NK-92 treated with Interleukin-12 subunit alpha and Interleukin-12 subunit beta, amount 100 ng/mL, for 24 hours (cell line): Measurements from ENCODE around the gene ITGB3BP.
"Not testable (repeated sequence)": the region's sequence is repeated elsewhere in the genome, so short reads cannot be mapped to it uniquely, and the experiment has no call there.

ENCODE experiments used
- DNase-seq: peaks from one replicate; lab custom pipeline; 2025; lab: John Stamatoyannopoulos, UW

ITGB3BP gene

DNA sequence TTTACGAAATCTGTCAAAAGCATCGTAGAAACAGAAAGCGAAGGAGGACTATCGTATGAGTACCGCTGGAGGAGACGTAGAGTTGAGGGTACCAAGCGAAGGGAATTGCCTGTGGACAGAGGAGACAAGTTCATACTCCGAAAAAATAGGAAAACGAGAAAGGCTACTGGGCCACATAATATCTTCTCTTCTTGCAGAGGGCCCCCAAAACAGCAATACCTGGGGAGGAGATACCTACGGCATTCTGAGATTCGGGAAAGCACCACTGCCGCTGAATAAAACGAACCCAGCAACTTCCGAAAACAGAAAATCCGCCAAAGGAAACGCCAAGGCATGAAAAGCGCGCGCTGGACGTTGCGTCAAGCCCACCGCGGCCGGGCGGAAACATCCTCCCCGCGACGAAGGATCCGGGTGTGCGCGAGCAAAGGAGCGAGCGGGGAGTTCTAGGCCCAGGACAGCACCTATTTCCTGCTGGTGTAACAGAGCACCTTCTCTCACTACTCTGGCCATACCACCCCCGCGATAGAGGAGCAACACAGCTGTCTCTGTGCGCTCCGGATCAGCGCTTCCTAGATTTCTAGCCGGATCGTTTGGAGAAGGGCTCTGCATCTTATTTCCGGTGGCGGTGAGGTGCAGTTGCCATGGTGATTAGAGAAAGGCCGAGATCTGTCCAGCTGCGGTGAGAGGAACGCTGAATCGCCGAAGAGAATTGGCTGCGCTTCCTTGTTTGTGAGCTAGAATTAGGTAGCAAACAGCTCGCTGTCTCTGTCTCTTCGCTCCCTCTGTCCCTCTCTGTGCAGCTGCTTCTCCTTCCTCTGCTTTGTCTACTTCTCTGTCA is at the start of gene ITGB3BP, which contains the start of gene EFCAB7:
TSS of gene ITGB3BP (minus strand) at position 335 of the 838 bp plus-strand sequence. CDS start at position 243, 92 bp downstream.
TSS of gene EFCAB7 (plus strand) at position 635 of the 838 bp plus-strand sequence. CDS start 2,048 bp downstream, outside the sequence.
- DNase-seq: peak; percentile 90

GRCh38 chr1:63572686-63573085 is 49.7 kb upstream of the ITGB3BP start:
- DNase-seq: not testable (repeated sequence)

GRCh38 chr1:63569640-63570316 is 46.8 kb upstream of the ITGB3BP start:
- DNase-seq: no peak

GRCh38 chr1:63569068-63569467 is 46.0 kb upstream of the ITGB3BP start:
- DNase-seq: no peak

DNA sequence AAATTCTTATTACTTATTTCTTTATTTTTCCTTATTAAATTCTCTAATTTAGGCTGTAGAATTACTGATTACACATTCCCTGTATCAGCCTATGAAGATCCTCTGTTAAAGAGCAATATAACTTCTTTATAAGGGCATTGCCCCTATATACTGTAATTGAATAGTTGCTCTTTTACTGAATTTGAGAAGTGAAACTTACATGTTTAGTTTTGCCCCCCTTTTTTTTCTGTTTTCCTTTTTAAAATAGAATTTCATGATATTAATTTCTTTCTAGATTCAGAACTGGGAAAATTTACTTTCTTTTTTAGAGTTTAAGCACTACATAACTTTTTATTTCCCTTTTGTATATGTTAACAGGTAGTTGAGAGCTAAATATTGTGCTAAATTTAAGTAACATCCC is 40.7 kb upstream of the ITGB3BP start:
- no peak for DNase-seq

GRCh38 chr1:63559357-63559756 is 36.3 kb upstream of the ITGB3BP start:
- no peak for DNase-seq

DNA sequence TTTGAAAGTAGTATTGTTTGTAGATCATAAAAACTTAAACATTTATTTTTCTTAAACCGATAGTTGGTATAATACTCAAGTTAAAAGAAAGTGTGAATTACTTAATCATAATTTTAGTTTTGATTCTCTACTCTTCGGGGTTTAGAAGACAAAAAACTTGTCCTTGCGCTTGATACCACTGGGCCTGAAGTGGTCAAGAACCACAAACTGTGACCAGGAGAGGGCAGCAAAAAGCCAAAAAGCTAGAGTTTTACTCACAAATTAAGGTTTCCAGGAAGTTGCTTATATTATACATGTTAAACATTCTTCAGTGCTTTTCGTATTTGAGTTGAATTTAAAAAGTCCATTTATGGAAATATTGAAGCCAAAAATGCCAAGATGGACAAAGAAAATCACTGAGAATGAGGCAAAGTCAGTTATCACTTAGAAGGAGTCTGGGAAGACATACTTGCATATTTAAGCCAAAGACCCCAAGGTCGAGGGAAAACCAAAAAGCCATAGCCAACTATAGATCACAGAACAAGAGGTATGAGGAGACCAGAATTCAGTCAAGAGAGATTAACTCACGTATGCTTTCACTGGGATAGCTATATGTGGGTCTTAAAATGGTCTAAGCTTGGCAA is 34.5 kb upstream of the ITGB3BP start:
- no peak for DNase-seq

DNA sequence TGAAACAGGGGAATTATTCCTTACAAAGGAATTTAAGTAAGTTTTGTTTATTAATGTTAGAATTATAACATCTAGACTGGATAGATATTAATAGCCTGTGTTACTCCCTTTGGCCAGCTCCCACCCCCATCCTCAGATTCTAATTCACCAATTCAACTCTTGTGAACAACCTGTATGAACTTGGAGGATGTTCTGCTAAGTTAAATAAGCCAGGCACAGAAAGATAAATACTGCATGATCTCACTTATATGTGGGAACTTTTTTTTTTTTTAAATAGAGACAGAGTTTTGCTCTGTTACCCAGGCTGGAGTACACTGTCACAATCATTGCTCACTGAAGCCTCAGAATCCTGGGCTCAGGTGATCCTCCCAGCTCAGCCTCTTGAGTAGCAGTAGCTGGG is 32.5 kb upstream of the ITGB3BP start:
- DNase-seq: no peak

- no peak for DNase-seq
Measured at GRCh38 chr1:63548877-63549276, 25.9 kb upstream of the ITGB3BP start.

DNA sequence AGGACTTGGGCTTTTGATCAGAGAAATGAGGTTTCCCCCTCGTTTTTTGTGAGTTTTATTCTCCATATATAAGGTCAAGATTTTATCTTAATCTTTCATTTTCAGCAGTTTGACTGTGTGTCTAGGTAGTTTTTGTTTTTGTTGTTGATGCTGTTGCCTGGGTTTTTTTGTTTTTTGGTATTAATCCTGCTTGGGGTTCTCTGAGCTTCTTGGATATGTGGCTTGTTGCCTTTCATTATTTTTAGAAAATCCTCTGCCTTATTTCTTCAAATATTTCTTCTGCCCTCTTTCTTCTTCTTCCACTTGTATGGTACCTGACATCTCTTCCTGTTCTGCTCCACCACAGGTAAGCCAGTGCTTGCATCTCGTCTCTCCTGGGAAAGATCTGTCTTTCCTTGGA is 25.3 kb upstream of the ITGB3BP start:
- DNase-seq: no peak

DNA sequence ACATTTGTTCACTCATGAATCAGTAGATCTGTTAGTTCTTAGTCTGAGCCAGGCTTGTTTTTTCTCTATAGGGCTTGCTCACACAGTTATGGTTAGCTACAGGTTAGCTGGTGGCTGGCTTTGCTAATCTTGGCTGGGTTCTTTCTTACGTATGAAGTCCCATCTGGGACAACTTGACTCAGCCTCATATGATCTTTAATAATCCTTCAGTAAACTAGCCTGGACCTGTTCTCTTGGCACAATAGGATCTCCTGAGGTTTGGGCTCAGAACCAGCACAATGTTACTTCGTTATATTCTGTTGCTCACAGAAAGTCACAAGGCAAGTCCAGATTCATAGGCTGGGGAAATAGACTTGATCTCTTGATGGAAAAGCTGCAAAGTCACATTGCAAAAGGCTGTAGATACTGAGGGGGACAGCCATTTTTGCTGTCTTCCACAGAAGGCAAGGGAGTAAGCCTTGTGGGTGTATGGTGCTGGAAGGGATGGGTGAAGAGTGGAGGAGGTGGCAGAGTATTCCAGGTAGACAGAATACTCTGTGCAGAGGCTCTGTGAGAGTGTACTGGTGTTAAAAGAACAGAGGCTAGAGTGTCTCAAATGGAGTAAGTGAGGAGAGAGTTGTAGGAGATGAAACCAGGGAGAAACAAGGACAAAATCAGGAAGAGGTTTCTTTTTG is 24.7 kb upstream of the ITGB3BP start:
- no peak for DNase-seq

GRCh38 chr1:63545780-63546179 is 22.8 kb upstream of the ITGB3BP start:
- no peak for DNase-seq

- no peak for DNase-seq
Measured at GRCh38 chr1:63537940-63538339, 14.9 kb upstream of the ITGB3BP start.

DNA sequence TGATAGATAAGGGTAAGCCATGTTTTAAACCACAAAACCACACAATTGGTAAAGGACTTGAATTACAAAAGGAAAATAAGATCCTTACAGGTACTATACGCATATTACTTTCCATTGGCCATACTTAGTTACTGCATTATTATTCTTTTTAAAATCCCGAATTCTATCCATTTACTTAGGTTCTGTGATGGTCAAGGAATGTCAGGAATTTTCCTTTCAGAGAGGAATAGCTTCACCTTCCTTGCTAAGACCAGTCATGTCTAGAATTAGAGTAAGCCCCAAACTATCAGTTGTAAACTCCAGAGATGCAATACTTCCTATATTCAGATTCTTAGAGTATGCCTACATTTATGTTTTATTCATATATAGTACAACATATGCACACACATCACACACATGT is 14.0 kb upstream of the ITGB3BP start:
- no peak for DNase-seq

- no peak for DNase-seq
Measured at GRCh38 chr1:63534406-63534805, 11.4 kb upstream of the ITGB3BP start.

GRCh38 chr1:63533931-63534330 is 10.9 kb upstream of the ITGB3BP start:
- DNase-seq: no peak

- no peak for DNase-seq
Measured at GRCh38 chr1:63532727-63533126, 9.7 kb upstream of the ITGB3BP start.

- DNase-seq: no peak
Measured at GRCh38 chr1:63524201-63524600, 1.2 kb upstream of the ITGB3BP start.

- no peak for DNase-seq
Measured at GRCh38 chr1:63523738-63524137, 713 bp upstream of the ITGB3BP start.

DNA sequence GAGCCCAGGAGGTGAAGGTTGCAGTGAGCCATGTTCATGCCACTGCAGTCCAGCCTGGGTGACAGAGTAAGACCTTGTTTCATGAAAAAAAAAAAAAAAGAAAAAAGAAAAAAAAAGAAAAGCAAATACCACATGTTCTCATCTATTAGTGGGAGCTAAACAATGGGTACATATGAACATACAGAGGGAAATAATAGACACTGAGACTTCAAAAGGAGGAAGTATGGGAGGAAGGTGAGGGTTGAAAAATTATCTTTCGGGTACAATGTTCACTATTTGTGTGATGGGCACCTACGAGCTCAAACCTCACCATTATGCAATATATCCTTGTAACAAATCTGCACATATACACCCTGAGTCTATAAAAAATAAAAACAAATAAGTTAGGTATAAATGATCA is 6.4 kb downstream of the ITGB3BP start:
- DNase-seq: no peak

- no peak for DNase-seq
Measured at GRCh38 chr1:63512584-63512983, 10.4 kb downstream of the ITGB3BP start.

DNA sequence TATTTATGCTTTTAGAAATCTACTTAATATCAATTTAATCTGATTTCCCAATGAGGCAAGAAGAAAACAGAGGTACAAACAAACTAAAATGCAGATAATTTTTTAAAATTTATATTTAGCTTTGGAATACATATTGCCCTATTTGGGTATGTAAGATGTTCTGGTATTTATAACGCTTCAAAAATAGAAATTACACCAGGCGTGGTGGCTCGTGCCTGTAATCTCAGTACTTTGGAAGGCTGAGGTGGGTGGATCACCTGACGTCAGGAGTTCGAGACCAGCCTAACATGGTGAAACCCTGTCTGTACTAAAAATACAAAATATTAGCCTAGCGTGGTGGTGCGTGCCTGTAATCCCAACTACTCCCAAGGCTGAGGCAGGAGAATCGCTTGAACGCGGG is 13.3 kb downstream of the ITGB3BP start:
- DNase-seq: no peak
